DOHH2 (cell line): Measurements from ENCODE around the gene RPTN.
A peak's percentile ranks its signal among the peaks of the same experiment; 100 is the strongest.

Source experiments
- H3F3A ChIP-seq: fragments of 200-600 bp; sonication (generic), shearing (Covaris generic); 2 replicates; pipeline ENCODE4 v1.6.0; 2016; ENCODE audit warnings: antibody characterized with exemption, mild to moderate bottlenecking; ENCODE audit not compliant: control insufficient read depth, insufficient read depth
- H3K27ac ChIP-seq: fragments of 200-600 bp; sonication (generic); 2 replicates; pipeline ENCODE4 v1.5.1; 2014; ENCODE audit warnings: low read depth, mild to moderate bottlenecking, low read length, moderate library complexity
- H3K27me3 ChIP-seq: fragments of 200-600 bp; sonication (generic); 2 replicates; pipeline ENCODE4 v1.6.1; 2014; ENCODE audit warnings: mild to moderate bottlenecking, low read length, mixed read lengths; ENCODE audit not compliant: control insufficient read depth
- H3K36me3 ChIP-seq: fragments of 200-600 bp; sonication (generic); 2 replicates; pipeline ENCODE4 v1.6.1; 2014; ENCODE audit warnings: mild to moderate bottlenecking, low read length, moderate library complexity, mixed read lengths; ENCODE audit not compliant: control insufficient read depth
- H3K4me1 ChIP-seq: fragments of 200-600 bp; sonication (generic); 2 replicates; pipeline ENCODE4 v1.6.1; 2014; ENCODE audit warnings: mild to moderate bottlenecking, low read length, mixed read lengths; ENCODE audit not compliant: control insufficient read depth
- H3K4me2 ChIP-seq: fragments of 200-600 bp; sonication (generic); 2 replicates; pipeline ENCODE4 v1.6.0; 2014; ENCODE audit warnings: mild to moderate bottlenecking, low read length, moderate library complexity
- H3K4me3 ChIP-seq: fragments of 200-600 bp; sonication (generic); 2 replicates; pipeline ENCODE4 v1.5.1; 2014; ENCODE audit warnings: mild to moderate bottlenecking, low read length, mixed read lengths
- H3K79me2 ChIP-seq: fragments of 200-600 bp; sonication (generic); 2 replicates; pipeline ENCODE4 v1.6.1; 2014; ENCODE audit warnings: mild to moderate bottlenecking, low read length, mixed read lengths; ENCODE audit not compliant: control insufficient read depth
- H3K9me2 ChIP-seq: fragments of 200-600 bp; sonication (generic); replicated peaks from 2 replicates; pipeline ENCODE4 v1.6.1; 2014; ENCODE audit warnings: mild to moderate bottlenecking, low read length, mixed read lengths; ENCODE audit not compliant: control insufficient read depth
- H3K9me3 ChIP-seq: fragments of 200-600 bp; sonication (generic); 2 replicates; pipeline ENCODE4 v1.6.1; 2014; ENCODE audit warnings: antibody characterized with exemption, low read length, mixed read lengths; ENCODE audit not compliant: control insufficient read depth, insufficient read depth
- H4K20me1 ChIP-seq: fragments of 200-600 bp; sonication (generic); 2 replicates; pipeline ENCODE4 v1.6.0; 2014; ENCODE audit warnings: low read depth, mild to moderate bottlenecking, antibody characterized with exemption, low read length, moderate library complexity; ENCODE audit not compliant: control insufficient read depth, insufficient read depth
- EZH2phosphoT487 ChIP-seq: fragments of 200-600 bp; sonication (generic); IDR thresholded peaks from 2 replicates; pipeline ENCODE4 v1.6.1; 2017; ENCODE audit warnings: borderline replicate concordance, mild to moderate bottlenecking, antibody characterized with exemption, low read length, moderate library complexity, mixed read lengths
- TF ChIP-seq, protein P1 (sequence below): fragments of 200-600 bp; sonication (generic); IDR thresholded peaks from one replicate; pipeline ENCODE4 v1.5.1; 2014; ENCODE audit warnings: antibody characterized with exemption, mild to moderate bottlenecking, low read depth, low read length; ENCODE audit not compliant: poor library complexity, severe bottlenecking

RPTN gene

DNA sequence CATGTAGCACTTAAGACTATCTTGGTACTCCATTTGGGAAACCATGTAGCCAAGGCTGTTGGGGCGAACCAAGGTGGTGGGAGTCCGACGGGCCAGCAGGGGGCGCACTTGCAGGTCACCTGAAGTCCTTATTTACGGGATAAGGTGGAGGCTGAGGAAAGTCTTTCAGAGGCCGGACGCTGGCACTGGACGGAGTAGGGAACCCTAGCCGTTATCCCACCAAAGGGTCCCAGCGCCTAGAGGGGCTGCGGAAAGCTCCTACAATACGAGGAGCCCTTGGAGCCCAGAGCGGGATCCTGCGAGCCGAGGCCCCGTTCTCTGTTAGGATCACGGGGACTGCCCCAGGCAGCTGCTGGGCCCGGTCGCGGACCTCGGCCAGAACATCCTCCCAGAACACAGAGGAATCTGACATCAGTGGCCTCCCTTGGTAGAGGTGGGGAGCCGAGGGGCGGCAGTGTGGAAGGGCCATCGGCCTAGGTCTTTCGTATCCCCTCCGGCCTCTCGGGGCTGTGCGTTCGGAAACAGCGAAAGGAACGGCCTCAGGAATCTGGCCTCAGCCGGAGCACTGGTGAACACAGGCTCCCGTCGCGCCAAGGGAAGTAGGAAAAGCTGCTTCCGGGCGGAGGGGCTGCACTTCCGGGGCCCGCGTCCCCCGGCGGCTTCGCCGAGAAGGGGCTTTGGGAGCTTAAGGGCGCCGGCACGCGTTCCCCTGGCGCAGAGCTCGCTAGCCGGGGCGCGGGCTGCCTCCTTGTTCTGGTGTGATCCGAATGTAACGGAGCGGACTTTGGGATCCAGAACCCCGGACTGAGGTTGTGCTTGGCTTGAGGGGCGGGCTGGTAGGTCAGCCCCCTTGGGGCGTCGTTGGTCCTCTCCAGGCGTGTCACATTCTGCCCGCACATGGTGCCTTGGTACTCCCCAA is 29.9 kb upstream of the RPTN start:
- Histone ChIP-seq H3K4me3 (peak overlapping the region; percentile 87), H3K4me2 (peak overlapping the region; percentile 96), H3F3A (no peaks in the 10 kb centered on the region), H3K27me3 (peaks cover 4% of the 10 kb centered on the region; the same call in 1 of the 2 replicates), H4K20me1 (no peaks in the 10 kb centered on the region), H3K79me2 (no peaks in the 10 kb centered on the region), H3K36me3 (no peaks in the 10 kb centered on the region), H3K4me1 (peaks cover 12% of the 10 kb centered on the region), H3K9me2 (no peaks in the 10 kb centered on the region), H3K27ac (no peak overlapping the region), H3K9me3 (no peaks in the 10 kb centered on the region)
- peak; percentile 19; the same call in 1 of the 2 replicates for TF ChIP-seq EZH2phosphoT487
- TF ChIP-seq, protein P1, sequence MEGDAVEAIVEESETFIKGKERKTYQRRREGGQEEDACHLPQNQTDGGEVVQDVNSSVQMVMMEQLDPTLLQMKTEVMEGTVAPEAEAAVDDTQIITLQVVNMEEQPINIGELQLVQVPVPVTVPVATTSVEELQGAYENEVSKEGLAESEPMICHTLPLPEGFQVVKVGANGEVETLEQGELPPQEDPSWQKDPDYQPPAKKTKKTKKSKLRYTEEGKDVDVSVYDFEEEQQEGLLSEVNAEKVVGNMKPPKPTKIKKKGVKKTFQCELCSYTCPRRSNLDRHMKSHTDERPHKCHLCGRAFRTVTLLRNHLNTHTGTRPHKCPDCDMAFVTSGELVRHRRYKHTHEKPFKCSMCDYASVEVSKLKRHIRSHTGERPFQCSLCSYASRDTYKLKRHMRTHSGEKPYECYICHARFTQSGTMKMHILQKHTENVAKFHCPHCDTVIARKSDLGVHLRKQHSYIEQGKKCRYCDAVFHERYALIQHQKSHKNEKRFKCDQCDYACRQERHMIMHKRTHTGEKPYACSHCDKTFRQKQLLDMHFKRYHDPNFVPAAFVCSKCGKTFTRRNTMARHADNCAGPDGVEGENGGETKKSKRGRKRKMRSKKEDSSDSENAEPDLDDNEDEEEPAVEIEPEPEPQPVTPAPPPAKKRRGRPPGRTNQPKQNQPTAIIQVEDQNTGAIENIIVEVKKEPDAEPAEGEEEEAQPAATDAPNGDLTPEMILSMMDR = peak; percentile 95

GRCh38 chr1:152186556-152187285 is 27.7 kb upstream of the RPTN start:
- TF ChIP-seq, protein P1 = no peak
- TF ChIP-seq EZH2phosphoT487 = no peak
- Histone ChIP-seq H3K4me1 (peaks cover 12% of the 10 kb centered on the region), H3K4me3 (no peak overlapping the region), H3K9me3 (no peaks in the 10 kb centered on the region), H3K79me2 (no peaks in the 10 kb centered on the region), H3K27ac (no peak overlapping the region), H3K4me2 (no peak overlapping the region), H4K20me1 (no peaks in the 10 kb centered on the region), H3K27me3 (peaks cover 4% of the 10 kb centered on the region; the same call in 1 of the 2 replicates), H3F3A (no peaks in the 10 kb centered on the region), H3K36me3 (no peaks in the 10 kb centered on the region), H3K9me2 (no peaks in the 10 kb centered on the region)

GRCh38 chr1:152185544-152186391 is 26.7 kb upstream of the RPTN start:
- H3K27me3 ChIP-seq = peaks cover 4% of the 10 kb centered on the region; the same call in 1 of the 2 replicates
- H3K27ac ChIP-seq = no peak overlapping the region
- H3K9me3 ChIP-seq = no peaks in the 10 kb centered on the region
- H3K4me2 ChIP-seq = no peak overlapping the region
- no peaks in the 10 kb centered on the region for H4K20me1 ChIP-seq
- H3K79me2 ChIP-seq = no peaks in the 10 kb centered on the region
- no peaks in the 10 kb centered on the region for H3K9me2 ChIP-seq
- H3F3A ChIP-seq = no peaks in the 10 kb centered on the region
- peaks cover 12% of the 10 kb centered on the region for H3K4me1 ChIP-seq
- no peaks in the 10 kb centered on the region for H3K36me3 ChIP-seq
- H3K4me3 ChIP-seq = no peak overlapping the region
- TF ChIP-seq, protein P1 = peak; percentile 79
- TF ChIP-seq EZH2phosphoT487 = no peak
